Eye (tissue), 1 donor: ENCODE data around the gene LRRC47.
A peak's percentile ranks its signal among the peaks of the same experiment; 100 is the strongest.

ENCODE experiments used
- DNase-seq: peaks from one replicate; pipeline ENCODE4 v3.0.0-alpha.2; 2015

Gene LRRC47

GRCh38 chr1:3796215-3797061 lies at the start of gene LRRC47:
Gene LRRC47 (minus strand): TSS chr1:3796498. CDS start chr1:3796476, 22 bp downstream.
- peak; percentile 95 for DNase-seq

GRCh38 chr1:3842912-3843311 lies 46.6 kb upstream of the LRRC47 start:
- DNase-seq: no peak

GRCh38 chr1:3841491-3841890 lies 45.2 kb upstream of the LRRC47 start:
- no peak for DNase-seq

GRCh38 chr1:3838788-3839187 lies 42.5 kb upstream of the LRRC47 start:
- DNase-seq: no peak

GRCh38 chr1:3837685-3838084 lies 41.4 kb upstream of the LRRC47 start:
- DNase-seq: no peak

GRCh38 chr1:3837200-3837599 lies 40.9 kb upstream of the LRRC47 start:
- DNase-seq: no peak

GRCh38 chr1:3836421-3836820 lies 40.1 kb upstream of the LRRC47 start:
- no peak for DNase-seq

- no peak for DNase-seq
Measured at GRCh38 chr1:3834701-3835100, 38.4 kb upstream of the LRRC47 start.

GRCh38 chr1:3831689-3832088 lies 35.4 kb upstream of the LRRC47 start:
- DNase-seq: no peak

- no peak for DNase-seq
Measured at GRCh38 chr1:3828391-3828790, 32.1 kb upstream of the LRRC47 start.

GRCh38 chr1:3827813-3828307 lies 31.6 kb upstream of the LRRC47 start:
- peak; percentile 54 for DNase-seq

- peak; percentile 60 for DNase-seq
Measured at GRCh38 chr1:3825356-3825755, 29.1 kb upstream of the LRRC47 start.

- no peak for DNase-seq
Measured at GRCh38 chr1:3824650-3825049, 28.4 kb upstream of the LRRC47 start.

- no peak for DNase-seq
Measured at GRCh38 chr1:3822421-3822820, 26.1 kb upstream of the LRRC47 start.

- DNase-seq: no peak
Measured at GRCh38 chr1:3821908-3822307, 25.6 kb upstream of the LRRC47 start.

GRCh38 chr1:3821447-3821846 lies 25.1 kb upstream of the LRRC47 start:
- peak; percentile 88 for DNase-seq

GRCh38 chr1:3821004-3821403 lies 24.7 kb upstream of the LRRC47 start:
- peak; percentile 94 for DNase-seq

- DNase-seq: no peak
Measured at GRCh38 chr1:3820316-3820715, 24.0 kb upstream of the LRRC47 start.

- DNase-seq: peak; percentile 66
Measured at GRCh38 chr1:3819771-3820200, 23.5 kb upstream of the LRRC47 start.

GRCh38 chr1:3817821-3818597 lies 21.7 kb upstream of the LRRC47 start:
- no peak for DNase-seq

GRCh38 chr1:3817138-3817740 lies 20.9 kb upstream of the LRRC47 start:
- DNase-seq: no peak

GRCh38 chr1:3816331-3817137 lies 20.2 kb upstream of the LRRC47 start:
- DNase-seq: no peak
